Activated naive CD4-positive, alpha-beta T cell treated with anti-CD3 and anti-CD28 coated beads, Interleukin-2, amount 50 U/mL, for 24 hours (primary cell): ENCODE measurements around the gene PLEKHM1.

Experiments used
- H3K27ac Mint-ChIP-seq: one replicate; pipeline ENCODE4 v1.8.0; 2021; ENCODE audit warnings: mild to moderate bottlenecking, mixed read lengths
- H3K27me3 Mint-ChIP-seq: one replicate; pipeline ENCODE4 v1.8.0; 2021; ENCODE audit warnings: mixed read lengths
- H3K36me3 Mint-ChIP-seq: one replicate; pipeline ENCODE4 v1.8.0; 2021; ENCODE audit warnings: mixed read lengths
- H3K4me1 Mint-ChIP-seq: one replicate; pipeline ENCODE4 v1.8.0; 2021; ENCODE audit warnings: mixed read lengths
- H3K4me3 Mint-ChIP-seq: one replicate; pipeline ENCODE4 v1.8.0; 2021; ENCODE audit warnings: mild to moderate bottlenecking, mixed read lengths
- H3K9me3 Mint-ChIP-seq: one replicate; pipeline ENCODE4 v1.8.0; 2021; ENCODE audit warnings: mixed read lengths

The PLEKHM1 gene

GRCh38 chr17:45403906-45404490 is 86.5 kb downstream of the PLEKHM1 start:
- Mint-ChIP-seq H3K27me3 (no peaks in the 10 kb centered on the region), H3K9me3 (no peaks in the 10 kb centered on the region), H3K36me3 (peaks cover 6% of the 10 kb centered on the region), H3K4me3 (no peak overlapping the region), H3K4me1 (peaks cover 26% of the 10 kb centered on the region), H3K27ac (peak overlapping the region; percentile 35)

DNA sequence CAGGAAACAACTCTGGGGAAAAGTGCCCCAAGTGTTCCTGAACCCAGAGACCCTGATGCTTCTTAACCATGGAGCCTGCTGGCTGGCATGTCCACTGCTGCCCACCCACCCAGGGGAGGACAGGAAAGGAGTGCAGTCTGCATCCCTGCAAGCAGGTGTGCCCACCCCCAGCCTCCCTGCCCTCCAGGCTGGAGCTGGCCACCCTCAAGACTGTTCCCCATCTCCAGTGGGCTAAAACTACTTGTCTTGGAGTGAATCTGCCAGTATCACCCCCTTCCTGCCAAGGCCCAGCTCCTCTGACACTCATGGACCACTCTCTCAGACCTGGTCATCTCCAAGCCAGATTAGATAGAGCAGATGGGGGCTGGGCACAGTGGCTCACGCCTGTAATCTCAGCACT is 87.6 kb downstream of the PLEKHM1 start:
- H3K4me1 Mint-ChIP-seq, result peaks cover 15% of the 10 kb centered on the region
- H3K27ac Mint-ChIP-seq, result no peak overlapping the region
- H3K4me3 Mint-ChIP-seq, result no peak overlapping the region
- peaks cover 6% of the 10 kb centered on the region for H3K36me3 Mint-ChIP-seq
- no peaks in the 10 kb centered on the region for H3K27me3 Mint-ChIP-seq
- H3K9me3 Mint-ChIP-seq, result no peaks in the 10 kb centered on the region

DNA sequence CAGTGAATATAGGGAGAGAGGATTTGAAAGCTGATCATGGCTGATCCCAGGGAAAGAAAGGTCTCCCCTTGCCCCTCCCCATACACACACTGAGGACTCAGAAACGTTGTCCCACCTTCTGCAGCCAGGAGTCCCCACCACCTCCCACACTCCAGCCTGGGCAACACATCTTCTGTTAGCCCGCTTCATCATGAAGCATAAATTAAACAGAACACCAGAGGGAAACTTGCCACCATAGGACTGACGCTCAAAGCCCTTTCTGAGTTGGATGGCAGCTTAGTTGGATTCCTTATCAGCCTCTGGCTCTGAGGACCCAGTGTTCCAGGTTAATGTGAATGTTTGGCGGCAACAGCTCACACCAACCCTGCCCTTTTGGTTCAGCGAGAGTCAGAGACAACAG is 91.7 kb downstream of the PLEKHM1 start:
- Mint-ChIP-seq H3K4me1 (no peaks in the 10 kb centered on the region), H3K4me3 (no peak overlapping the region), H3K9me3 (no peaks in the 10 kb centered on the region), H3K36me3 (peaks cover 6% of the 10 kb centered on the region), H3K27ac (no peak overlapping the region), H3K27me3 (no peaks in the 10 kb centered on the region)

- no peak overlapping the region for H3K4me3 Mint-ChIP-seq
- H3K4me1 Mint-ChIP-seq, result no peaks in the 10 kb centered on the region
- H3K27ac Mint-ChIP-seq, result no peak overlapping the region
- H3K27me3 Mint-ChIP-seq, result no peaks in the 10 kb centered on the region
- H3K9me3 Mint-ChIP-seq, result no peaks in the 10 kb centered on the region
- peaks cover 6% of the 10 kb centered on the region for H3K36me3 Mint-ChIP-seq
Measured at GRCh38 chr17:45397796-45398195, 92.7 kb downstream of the PLEKHM1 start.

- no peaks in the 10 kb centered on the region for H3K27me3 Mint-ChIP-seq
- peaks cover 1% of the 10 kb centered on the region for H3K4me1 Mint-ChIP-seq
- no peak overlapping the region for H3K4me3 Mint-ChIP-seq
- no peaks in the 10 kb centered on the region for H3K9me3 Mint-ChIP-seq
- H3K36me3 Mint-ChIP-seq, result peaks cover 6% of the 10 kb centered on the region
- no peak overlapping the region for H3K27ac Mint-ChIP-seq
Measured at GRCh38 chr17:45396496-45397205, 93.9 kb downstream of the PLEKHM1 start.

DNA sequence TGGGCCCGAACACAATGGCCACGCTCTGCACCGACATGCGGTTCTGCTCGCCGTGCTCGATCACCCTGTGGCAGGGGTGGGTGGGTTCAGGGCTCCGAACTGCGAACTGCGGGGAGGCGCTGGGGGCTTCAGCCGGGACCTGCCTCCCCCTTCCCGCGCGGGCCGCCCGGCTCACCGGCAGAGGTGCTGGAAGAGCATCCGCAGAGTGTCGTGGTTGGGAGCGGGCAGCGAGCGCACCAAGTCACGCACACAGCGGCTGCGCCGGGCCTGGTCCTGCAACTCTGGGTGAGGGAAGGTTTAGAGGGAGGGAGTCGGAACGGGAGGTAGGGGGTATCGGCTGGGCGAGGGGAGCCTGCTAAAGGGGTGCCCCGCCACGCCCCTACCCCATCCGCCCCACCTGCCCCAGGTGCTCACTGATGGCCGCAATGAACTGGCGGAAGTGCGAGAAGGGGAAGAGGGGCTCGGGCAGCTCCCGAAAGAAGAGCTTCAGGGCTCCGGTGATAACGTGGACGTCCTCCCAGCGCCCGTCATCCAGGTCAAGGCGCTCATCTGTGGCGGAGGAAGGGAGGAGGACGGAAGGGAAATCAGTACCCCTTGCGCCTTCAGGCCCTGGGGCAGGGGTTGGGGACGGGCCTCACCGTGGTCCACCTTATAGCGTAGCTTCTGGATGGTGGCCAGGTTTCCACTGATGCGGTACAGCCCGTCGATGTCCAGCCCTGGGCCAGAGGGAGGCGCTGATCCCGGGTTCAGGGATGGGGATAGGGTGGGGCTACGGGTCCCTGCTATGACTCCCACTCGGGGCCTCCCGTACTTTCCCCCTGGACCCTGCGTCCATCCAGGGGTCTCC is 94.7 kb downstream of the PLEKHM1 start:
- Mint-ChIP-seq H3K27me3 (no peaks in the 10 kb centered on the region), H3K9me3 (no peaks in the 10 kb centered on the region), H3K36me3 (peaks cover 6% of the 10 kb centered on the region), H3K4me3 (no peak overlapping the region), H3K27ac (no peak overlapping the region), H3K4me1 (peaks cover 8% of the 10 kb centered on the region)

GRCh38 chr17:45394913-45395568 is 95.5 kb downstream of the PLEKHM1 start:
- Mint-ChIP-seq H3K27me3 (no peaks in the 10 kb centered on the region), H3K4me3 (no peak overlapping the region), H3K27ac (peak overlapping the region; percentile 59), H3K9me3 (no peaks in the 10 kb centered on the region), H3K36me3 (peaks cover 6% of the 10 kb centered on the region), H3K4me1 (peaks cover 8% of the 10 kb centered on the region)

DNA sequence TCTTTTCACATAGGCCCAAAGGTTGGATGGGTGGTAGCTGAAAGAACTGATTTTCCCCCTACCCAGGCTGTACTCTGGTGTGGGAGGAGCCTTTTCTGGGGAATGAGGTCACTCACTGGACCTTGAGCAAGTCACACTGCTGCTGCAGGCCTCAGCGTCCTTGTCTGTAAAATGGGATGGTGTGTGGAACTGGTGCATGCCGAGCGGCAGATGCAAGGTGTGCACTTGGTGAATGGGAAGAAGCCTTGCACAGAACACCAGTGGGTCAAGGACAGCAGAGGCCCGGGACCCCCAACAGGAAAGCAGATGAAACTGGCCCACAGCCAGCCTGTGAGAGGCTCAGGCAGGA is 96.0 kb downstream of the PLEKHM1 start:
- H3K36me3 Mint-ChIP-seq, result peaks cover 4% of the 10 kb centered on the region
- peaks cover 8% of the 10 kb centered on the region for H3K4me1 Mint-ChIP-seq
- no peaks in the 10 kb centered on the region for H3K27me3 Mint-ChIP-seq
- H3K9me3 Mint-ChIP-seq, result no peaks in the 10 kb centered on the region
- H3K4me3 Mint-ChIP-seq, result no peak overlapping the region
- H3K27ac Mint-ChIP-seq, result no peak overlapping the region

DNA sequence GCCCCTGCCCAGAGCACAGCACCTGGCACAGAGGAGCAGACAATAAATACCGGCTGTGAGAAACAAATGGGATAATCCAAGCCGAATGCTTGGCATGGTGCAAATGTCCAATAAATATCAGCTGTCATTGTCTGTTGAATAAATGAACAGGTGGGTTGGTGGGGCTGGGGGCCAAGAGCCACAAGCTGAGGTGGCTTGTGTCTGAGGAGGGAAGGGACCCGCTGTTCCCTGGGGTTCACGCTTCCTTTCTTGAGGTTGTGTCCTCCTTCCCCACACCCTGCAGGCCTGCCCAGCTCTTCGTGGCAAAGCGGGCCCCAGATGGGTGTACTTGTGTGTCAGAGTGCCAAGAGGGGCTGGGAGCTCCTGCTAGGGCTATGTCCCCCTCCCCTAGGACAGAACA is 96.4 kb downstream of the PLEKHM1 start:
- Mint-ChIP-seq H3K27me3 (no peaks in the 10 kb centered on the region), H3K4me3 (no peak overlapping the region), H3K9me3 (no peaks in the 10 kb centered on the region), H3K4me1 (peaks cover 9% of the 10 kb centered on the region), H3K36me3 (peaks cover 3% of the 10 kb centered on the region), H3K27ac (no peak overlapping the region)

DNA sequence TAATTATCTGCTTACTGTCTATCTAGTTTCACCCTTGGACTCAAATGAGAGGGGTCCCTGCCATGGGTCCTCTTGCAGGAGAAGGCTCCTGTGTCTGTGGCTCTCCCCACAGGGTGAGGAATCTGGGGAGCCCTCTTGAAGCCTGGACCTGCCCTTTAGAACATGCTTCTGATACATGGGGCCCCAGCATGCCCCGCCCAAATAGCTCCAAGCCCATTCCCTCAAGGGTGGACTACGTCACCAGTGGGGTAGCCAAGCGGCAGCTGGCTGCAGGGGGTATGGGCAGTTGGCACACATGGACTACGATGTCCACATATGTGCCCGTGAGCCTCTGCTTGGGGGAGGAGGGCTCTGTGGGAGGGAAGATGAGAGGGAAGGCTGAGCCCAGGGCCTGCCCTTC is 97.1 kb downstream of the PLEKHM1 start:
- Mint-ChIP-seq H3K36me3 (peaks cover 3% of the 10 kb centered on the region), H3K27me3 (no peaks in the 10 kb centered on the region), H3K4me1 (peaks cover 16% of the 10 kb centered on the region), H3K27ac (no peak overlapping the region), H3K9me3 (no peaks in the 10 kb centered on the region), H3K4me3 (no peak overlapping the region)

DNA sequence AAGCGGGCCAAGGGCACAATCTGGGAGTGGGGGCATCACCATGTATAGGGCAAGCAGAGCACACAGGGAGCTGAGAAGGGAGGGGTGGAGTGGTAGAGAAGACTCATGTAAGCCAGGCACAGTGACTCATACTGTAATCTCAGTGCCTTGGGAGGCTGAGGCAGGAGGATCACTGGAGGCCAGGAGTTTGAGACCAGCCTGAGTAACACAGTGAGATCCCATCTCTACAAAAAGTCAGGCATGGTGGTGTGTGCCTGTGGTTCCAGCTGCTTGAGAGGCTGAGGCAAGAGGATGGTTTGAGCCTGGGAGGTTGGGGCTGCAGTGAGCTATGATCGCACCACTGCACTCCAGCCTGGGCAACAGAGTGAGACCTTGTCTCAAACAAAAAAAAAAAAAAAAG is 98.6 kb downstream of the PLEKHM1 start:
- Mint-ChIP-seq H3K36me3 (no peaks in the 10 kb centered on the region), H3K27me3 (peaks cover 1% of the 10 kb centered on the region), H3K4me3 (no peak overlapping the region), H3K9me3 (no peaks in the 10 kb centered on the region), H3K4me1 (peaks cover 23% of the 10 kb centered on the region), H3K27ac (peak overlapping the region; percentile 48)

DNA sequence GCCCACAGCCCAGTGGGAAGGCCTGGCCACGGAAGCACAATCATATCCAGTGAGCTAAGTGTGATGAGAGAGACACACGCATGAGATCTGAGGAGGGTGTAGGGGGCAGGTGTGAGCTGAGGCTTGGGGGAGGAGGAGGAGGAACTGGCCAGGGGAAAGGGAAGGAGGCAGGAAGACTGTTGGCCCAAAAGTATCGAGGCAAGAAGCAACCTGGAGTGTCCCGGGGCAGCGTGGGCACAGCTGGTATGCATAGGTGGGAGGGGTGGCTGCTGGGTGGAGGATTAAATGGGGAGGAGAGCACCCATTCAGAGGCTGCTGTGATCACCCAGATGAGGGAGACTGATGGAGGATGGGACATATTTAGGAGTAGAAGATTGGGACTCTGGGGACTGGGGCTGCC is 99.2 kb downstream of the PLEKHM1 start:
- no peaks in the 10 kb centered on the region for H3K9me3 Mint-ChIP-seq
- H3K27ac Mint-ChIP-seq, result peak overlapping the region; percentile 43
- no peaks in the 10 kb centered on the region for H3K36me3 Mint-ChIP-seq
- no peak overlapping the region for H3K4me3 Mint-ChIP-seq
- H3K27me3 Mint-ChIP-seq, result peaks cover 1% of the 10 kb centered on the region
- H3K4me1 Mint-ChIP-seq, result peaks cover 23% of the 10 kb centered on the region

GRCh38 chr17:45389354-45389753 is 101.2 kb downstream of the PLEKHM1 start:
- Mint-ChIP-seq H3K9me3 (no peaks in the 10 kb centered on the region), H3K36me3 (no peaks in the 10 kb centered on the region), H3K27me3 (peaks cover 3% of the 10 kb centered on the region), H3K4me3 (no peak overlapping the region), H3K27ac (peak overlapping the region; percentile 51), H3K4me1 (peaks cover 27% of the 10 kb centered on the region)

DNA sequence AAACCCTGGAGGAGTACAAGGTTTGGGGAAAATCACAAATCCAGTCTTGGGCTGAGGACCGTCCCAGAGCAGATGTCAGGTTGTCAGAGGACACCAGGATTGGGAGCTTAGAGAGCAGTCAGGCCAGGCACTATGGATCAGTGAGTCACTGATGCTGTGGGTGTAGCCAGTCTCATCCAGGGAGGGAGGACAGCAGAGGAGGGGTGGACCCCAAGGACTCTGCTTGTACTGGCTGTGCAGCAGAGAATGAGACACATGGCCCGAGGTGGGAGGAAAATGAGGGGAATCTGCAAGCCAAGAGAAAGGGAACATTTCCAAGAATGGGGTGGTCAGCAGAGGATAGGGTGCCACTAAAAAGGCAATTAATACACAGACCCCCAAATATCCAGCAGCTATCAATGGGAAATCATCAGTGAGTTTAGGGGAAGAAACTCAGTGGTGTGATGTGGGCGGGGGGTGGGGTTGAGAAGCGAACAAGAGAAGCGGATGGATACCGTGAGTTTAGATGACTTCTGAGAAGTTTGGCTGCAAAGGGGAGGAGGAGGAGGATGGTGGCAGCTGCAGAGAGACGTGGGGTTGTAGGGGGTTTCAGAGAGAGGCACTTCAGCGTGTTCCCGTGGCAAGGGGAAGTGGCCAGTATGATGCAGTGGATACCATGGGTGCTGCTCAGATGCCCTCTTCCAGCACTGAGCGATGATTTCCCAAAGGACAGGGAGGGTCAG is 101.8 kb downstream of the PLEKHM1 start:
- Mint-ChIP-seq H3K9me3 (no peaks in the 10 kb centered on the region), H3K27ac (no peak overlapping the region), H3K36me3 (no peaks in the 10 kb centered on the region), H3K27me3 (peaks cover 3% of the 10 kb centered on the region), H3K4me3 (no peak overlapping the region), H3K4me1 (peaks cover 27% of the 10 kb centered on the region)

GRCh38 chr17:45387739-45388138 is 102.8 kb downstream of the PLEKHM1 start:
- Mint-ChIP-seq H3K4me1 (peaks cover 27% of the 10 kb centered on the region), H3K9me3 (no peaks in the 10 kb centered on the region), H3K27me3 (peaks cover 3% of the 10 kb centered on the region), H3K27ac (no peak overlapping the region), H3K4me3 (no peak overlapping the region), H3K36me3 (no peaks in the 10 kb centered on the region)
